ENCODE measurements around the gene AK2.

DNA sequence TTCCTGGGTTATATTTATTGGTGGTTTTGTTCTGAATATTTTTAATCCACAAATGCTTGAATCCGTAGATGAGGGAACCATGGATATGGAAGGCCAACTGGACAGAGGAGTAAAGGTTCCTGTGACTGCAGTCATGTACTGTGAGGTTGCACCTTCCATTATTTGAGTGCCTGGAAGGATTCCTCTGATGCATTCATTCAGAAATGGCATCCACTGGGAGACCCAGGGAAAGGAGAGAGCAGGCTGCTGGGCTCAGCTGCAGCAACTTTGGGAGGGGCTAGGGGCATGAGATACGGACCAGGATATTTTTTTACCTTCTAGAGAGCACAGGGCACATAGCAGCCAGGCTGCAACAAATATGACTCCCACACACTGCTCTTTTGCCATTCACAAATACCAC is 19.5 kb downstream of the AK2 start:
- TF ChIP-seq CTCF (conservative IDR thresholded peaks at IDR 0.05) (no peak), EZH2 (IDR thresholded peaks at IDR 0.05; ENCODE audit: low read depth) (no peak)
